ENCODE results near the gene SMARCAL1. TPM values are rescaled to one million over a fixed set of nuclear protein-coding genes. Genes with fewer than 3 reads are reported as not detected.

SMARCAL1 gene
- total and polyA plus RNA-seq, 9 of the 15 experiments (the other 6 are each of a cell fraction or from before 2014, with no cell fraction given), result 8.2 to 27.9 (median 12.4) TPM

DNA sequence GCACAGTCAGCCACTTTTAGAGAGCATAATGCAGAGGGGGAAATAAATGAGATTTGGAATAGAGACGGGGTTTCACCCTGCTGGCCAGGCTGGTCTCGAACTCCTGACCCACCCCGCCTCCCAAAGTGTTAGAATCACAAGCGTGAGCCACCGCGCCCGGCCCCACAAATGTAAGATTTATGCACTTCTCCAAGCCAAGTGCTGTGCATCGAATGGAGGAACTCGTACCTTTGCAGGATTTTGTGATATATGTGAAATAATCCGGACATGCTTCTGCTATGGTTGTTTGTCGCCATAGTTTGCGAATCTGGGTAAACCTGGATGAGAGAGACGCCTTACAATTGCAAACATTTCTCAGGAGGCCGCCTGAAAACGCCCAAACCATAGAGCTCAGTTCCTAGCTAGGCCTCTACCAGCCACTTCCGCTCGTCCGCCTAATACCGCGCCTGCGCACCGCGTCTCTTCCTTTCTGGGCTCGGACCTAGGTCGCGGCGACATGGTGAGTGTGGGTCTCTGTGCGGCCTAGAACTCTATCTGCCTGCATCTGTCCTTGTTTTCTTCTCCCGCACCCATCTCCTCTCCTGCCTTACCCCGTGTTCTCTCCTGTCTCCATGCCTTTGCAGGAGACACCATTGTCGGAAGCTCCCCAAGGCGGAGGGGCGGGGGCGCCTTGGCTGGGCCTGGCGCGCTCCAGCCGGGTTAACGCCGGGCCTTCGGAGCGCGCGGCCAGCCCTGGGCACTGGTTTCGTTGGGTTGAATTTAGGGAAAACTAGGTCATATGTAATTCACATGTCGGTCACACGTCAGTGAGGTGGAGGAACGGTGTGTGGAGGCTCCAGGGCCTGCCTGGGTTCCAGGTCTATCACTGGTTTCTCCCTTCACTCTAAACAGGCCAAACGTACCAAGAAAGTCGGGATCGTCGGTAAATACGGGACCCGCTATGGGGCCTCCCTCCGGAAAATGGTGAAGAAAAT, 86.4 kb downstream of the SMARCAL1 start, which contains the start of gene RPL37A (continued):
- TF ChIP-seq, protein P1, sequence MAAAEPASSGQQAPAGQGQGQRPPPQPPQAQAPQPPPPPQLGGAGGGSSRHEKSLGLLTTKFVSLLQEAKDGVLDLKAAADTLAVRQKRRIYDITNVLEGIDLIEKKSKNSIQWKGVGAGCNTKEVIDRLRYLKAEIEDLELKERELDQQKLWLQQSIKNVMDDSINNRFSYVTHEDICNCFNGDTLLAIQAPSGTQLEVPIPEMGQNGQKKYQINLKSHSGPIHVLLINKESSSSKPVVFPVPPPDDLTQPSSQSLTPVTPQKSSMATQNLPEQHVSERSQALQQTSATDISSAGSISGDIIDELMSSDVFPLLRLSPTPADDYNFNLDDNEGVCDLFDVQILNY (CRISPR knock-in tag; IDR thresholded peaks at IDR 0.05), result no peak
- TF ChIP-seq CBFA2T2 (conservative IDR thresholded peaks at IDR 0.05) (no peak), NUFIP1 (IDR thresholded peaks at IDR 0.05; ENCODE audit: partially characterized antibody) (no peak), U2AF2 (optimal IDR thresholded peaks at IDR 0.05; ENCODE audit: low read depth, low read length) (no peak), DACH1 (IDR thresholded peaks at IDR 0.05; ENCODE audit: partially characterized antibody) (no peak), ZZZ3 (IDR thresholded peaks at IDR 0.05) (peak; percentile 98), NFE2L1 (tag; IDR thresholded peaks at IDR 0.05; ENCODE audit: borderline replicate concordance, low read depth) (no peak), CHD2 (IDR thresholded peaks at IDR 0.05; ENCODE audit: low read depth, low read length) (no peak), XRCC3 (IDR thresholded peaks at IDR 0.05) (no peak), ZNF586 (CRISPR knock-in tag; conservative IDR thresholded peaks at IDR 0.05) (no peak), ZNF324 (CRISPR knock-in tag; IDR thresholded peaks at IDR 0.05) (no peak), TEAD4 (IDR thresholded peaks at IDR 0.05; ENCODE audit: low read length) (no peak), TEAD4 (CRISPR knock-in tag; IDR thresholded peaks at IDR 0.05; ENCODE audit: borderline replicate concordance) (no peak), PTBP1 (IDR thresholded peaks at IDR 0.05; ENCODE audit: low read depth, low read length) (no peak), ZNF133 (CRISPR knock-in tag; IDR thresholded peaks at IDR 0.05) (no peak), HCFC1 (IDR thresholded peaks at IDR 0.05; ENCODE audit: low read depth, low read length) (peak; percentile 67), ZSCAN29 (IDR thresholded peaks at IDR 0.05) (0 out of 2 replicates have a peak, but pooled peaks have one; percentile 9), KLF10 (CRISPR knock-in tag; IDR thresholded peaks at IDR 0.05) (no peak), BCOR (IDR thresholded peaks at IDR 0.05) (no peak), PCBP2 (IDR thresholded peaks at IDR 0.05; ENCODE audit: low read depth, low read length, poor library complexity, severe bottlenecking) (no peak)
- TF ChIP-seq, protein P2, sequence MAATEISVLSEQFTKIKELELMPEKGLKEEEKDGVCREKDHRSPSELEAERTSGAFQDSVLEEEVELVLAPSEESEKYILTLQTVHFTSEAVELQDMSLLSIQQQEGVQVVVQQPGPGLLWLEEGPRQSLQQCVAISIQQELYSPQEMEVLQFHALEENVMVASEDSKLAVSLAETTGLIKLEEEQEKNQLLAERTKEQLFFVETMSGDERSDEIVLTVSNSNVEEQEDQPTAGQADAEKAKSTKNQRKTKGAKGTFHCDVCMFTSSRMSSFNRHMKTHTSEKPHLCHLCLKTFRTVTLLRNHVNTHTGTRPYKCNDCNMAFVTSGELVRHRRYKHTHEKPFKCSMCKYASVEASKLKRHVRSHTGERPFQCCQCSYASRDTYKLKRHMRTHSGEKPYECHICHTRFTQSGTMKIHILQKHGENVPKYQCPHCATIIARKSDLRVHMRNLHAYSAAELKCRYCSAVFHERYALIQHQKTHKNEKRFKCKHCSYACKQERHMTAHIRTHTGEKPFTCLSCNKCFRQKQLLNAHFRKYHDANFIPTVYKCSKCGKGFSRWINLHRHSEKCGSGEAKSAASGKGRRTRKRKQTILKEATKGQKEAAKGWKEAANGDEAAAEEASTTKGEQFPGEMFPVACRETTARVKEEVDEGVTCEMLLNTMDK (IDR thresholded peaks at IDR 0.05; ENCODE audit: borderline replicate concordance, insufficient read depth, low read depth, low read length, poor library complexity, severe bottlenecking), result no peak
- TF ChIP-seq, protein P3, sequence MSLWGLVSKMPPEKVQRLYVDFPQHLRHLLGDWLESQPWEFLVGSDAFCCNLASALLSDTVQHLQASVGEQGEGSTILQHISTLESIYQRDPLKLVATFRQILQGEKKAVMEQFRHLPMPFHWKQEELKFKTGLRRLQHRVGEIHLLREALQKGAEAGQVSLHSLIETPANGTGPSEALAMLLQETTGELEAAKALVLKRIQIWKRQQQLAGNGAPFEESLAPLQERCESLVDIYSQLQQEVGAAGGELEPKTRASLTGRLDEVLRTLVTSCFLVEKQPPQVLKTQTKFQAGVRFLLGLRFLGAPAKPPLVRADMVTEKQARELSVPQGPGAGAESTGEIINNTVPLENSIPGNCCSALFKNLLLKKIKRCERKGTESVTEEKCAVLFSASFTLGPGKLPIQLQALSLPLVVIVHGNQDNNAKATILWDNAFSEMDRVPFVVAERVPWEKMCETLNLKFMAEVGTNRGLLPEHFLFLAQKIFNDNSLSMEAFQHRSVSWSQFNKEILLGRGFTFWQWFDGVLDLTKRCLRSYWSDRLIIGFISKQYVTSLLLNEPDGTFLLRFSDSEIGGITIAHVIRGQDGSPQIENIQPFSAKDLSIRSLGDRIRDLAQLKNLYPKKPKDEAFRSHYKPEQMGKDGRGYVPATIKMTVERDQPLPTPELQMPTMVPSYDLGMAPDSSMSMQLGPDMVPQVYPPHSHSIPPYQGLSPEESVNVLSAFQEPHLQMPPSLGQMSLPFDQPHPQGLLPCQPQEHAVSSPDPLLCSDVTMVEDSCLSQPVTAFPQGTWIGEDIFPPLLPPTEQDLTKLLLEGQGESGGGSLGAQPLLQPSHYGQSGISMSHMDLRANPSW (CRISPR knock-in tag; IDR thresholded peaks at IDR 0.05), result no peak
- TF ChIP-seq, protein P4, sequence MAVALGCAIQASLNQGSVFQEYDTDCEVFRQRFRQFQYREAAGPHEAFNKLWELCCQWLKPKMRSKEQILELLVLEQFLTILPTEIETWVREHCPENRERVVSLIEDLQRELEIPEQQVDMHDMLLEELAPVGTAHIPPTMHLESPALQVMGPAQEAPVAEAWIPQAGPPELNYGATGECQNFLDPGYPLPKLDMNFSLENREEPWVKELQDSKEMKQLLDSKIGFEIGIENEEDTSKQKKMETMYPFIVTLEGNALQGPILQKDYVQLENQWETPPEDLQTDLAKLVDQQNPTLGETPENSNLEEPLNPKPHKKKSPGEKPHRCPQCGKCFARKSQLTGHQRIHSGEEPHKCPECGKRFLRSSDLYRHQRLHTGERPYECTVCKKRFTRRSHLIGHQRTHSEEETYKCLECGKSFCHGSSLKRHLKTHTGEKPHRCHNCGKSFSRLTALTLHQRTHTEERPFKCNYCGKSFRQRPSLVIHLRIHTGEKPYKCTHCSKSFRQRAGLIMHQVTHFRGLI (CRISPR knock-in tag; IDR thresholded peaks at IDR 0.05), result no peak

Measured in K562 (cell line).